Suprapubic skin (tissue), 4 donors: Measurements from ENCODE around the gene ASB18. TPM values are rescaled to one million over a fixed set of nuclear protein-coding genes. Genes with fewer than 3 reads are reported as not detected.

Experiments used
- DNase-seq, 2 donors: peaks; one replicate each; pipeline ENCODE4 v3.0.0-alpha.2; 2019; ENCODE audit warnings: low spot score in 2 of 2
- H3K27ac ChIP-seq: fragments of 200-600 bp; sonication (generic); one replicate; pipeline ENCODE4 v1.5.1; 2019
- H3K27me3 ChIP-seq: fragments of 200-600 bp; sonication (generic); one replicate; pipeline ENCODE4 v1.5.1; 2019
- H3K36me3 ChIP-seq: fragments of 200-600 bp; sonication (generic); one replicate; pipeline ENCODE4 v1.5.1; 2019
- H3K4me1 ChIP-seq: fragments of 200-600 bp; sonication (generic); one replicate; pipeline ENCODE4 v1.5.1; 2019
- H3K4me3 ChIP-seq: fragments of 200-600 bp; sonication (generic); one replicate; pipeline ENCODE4 v1.5.1; 2019; ENCODE audit warnings: mild to moderate bottlenecking
- H3K9me3 ChIP-seq: fragments of 200-600 bp; sonication (generic); one replicate; pipeline ENCODE4 v1.5.1; 2019
- CTCF ChIP-seq, 2 donors: fragments of 200-600 bp in 1 of 2; fragments of 450-650 bp in 1 of 2; sonication (generic) in 1 of 2; IDR thresholded peaks; one replicate each; pipeline ENCODE4 v1.5.1; 2016 to 2019; ENCODE audit warnings: antibody characterized with exemption in 2 of 2, mild to moderate bottlenecking in 1 of 2, moderate library complexity in 1 of 2
- EP300 ChIP-seq: sonication (generic); formaldehyde crosslinking; IDR thresholded peaks from one replicate; pipeline ENCODE4 v1.6.1; 2017; ENCODE audit warnings: antibody characterized with exemption
- POLR2A ChIP-seq, 2 donors: fragments of 450-650 bp; IDR thresholded peaks; one replicate each; pipeline ENCODE4 v1.6.1; 2017; ENCODE audit warnings: antibody characterized with exemption in 2 of 2, mild to moderate bottlenecking in 2 of 2, moderate library complexity in 2 of 2
- POLR2AphosphoS5 ChIP-seq, 3 donors: sonication (generic); formaldehyde crosslinking; IDR thresholded peaks; one replicate each; pipeline ENCODE4 v1.6.1; 2017; ENCODE audit warnings: antibody characterized with exemption in 3 of 3
- WGBS: methylation state at CpG from one replicate; pipeline ENCODE4 v1.1.5; 2018; 5-methylcytosine and 5-hydroxymethylcytosine counted together
- total RNA-seq, 4 donors: library from RNA; depleted of rRNA; stranded (reverse); fragments of >200 nt; gene quantifications; one replicate each; pipeline ENCODE4 v1.1.0, GENCODE V29; 2016

ASB18 gene
- total RNA-seq, 4 donors from 2014 or later: 0.13 TPM; not detected in 3

- DNase-seq: no peak
- H3K27me3 ChIP-seq: peaks cover 32% of the 10 kb centered on the region
- H3K4me1 ChIP-seq: no peaks in the 10 kb centered on the region
- H3K27ac ChIP-seq: no peak overlapping the region
- 79% methylated on average over 7 of the region's 7 CpGs for WGBS
- TF ChIP-seq CTCF (IDR thresholded peaks at IDR 0.05): no peak
- no peak for TF ChIP-seq EP300
- TF ChIP-seq POLR2A (IDR thresholded peaks at IDR 0.05): no peak
- no peak for TF ChIP-seq POLR2AphosphoS5 (IDR thresholded peaks at IDR 0.05)
- H3K9me3 ChIP-seq: no peaks in the 10 kb centered on the region
- no peak overlapping the region for H3K4me3 ChIP-seq
- no peaks in the 10 kb centered on the region for H3K36me3 ChIP-seq
These were observed 22.8 kb upstream of the ASB18 start for GRCh38 chr2:236286873-236287545.

- DNase-seq: no peak
- 50% methylated on average over 1 of the region's 1 CpG for WGBS
- no peaks in the 10 kb centered on the region for H3K4me1 ChIP-seq
- H3K4me3 ChIP-seq: no peak overlapping the region
- H3K36me3 ChIP-seq: no peaks in the 10 kb centered on the region
- H3K27ac ChIP-seq: no peak overlapping the region
- no peaks in the 10 kb centered on the region for H3K9me3 ChIP-seq
- peaks cover 13% of the 10 kb centered on the region for H3K27me3 ChIP-seq
- TF ChIP-seq EP300 (no peak), POLR2AphosphoS5 (IDR thresholded peaks at IDR 0.05) (no peak), POLR2A (IDR thresholded peaks at IDR 0.05) (no peak), CTCF (IDR thresholded peaks at IDR 0.05) (no peak)
These were observed 20.0 kb upstream of the ASB18 start for GRCh38 chr2:236284208-236284607.

GRCh38 chr2:236282406-236282805 is 18.2 kb upstream of the ASB18 start:
- Histone ChIP-seq H3K4me3 (no peak overlapping the region), H3K4me1 (no peaks in the 10 kb centered on the region), H3K27ac (no peak overlapping the region), H3K27me3 (peaks cover 14% of the 10 kb centered on the region), H3K36me3 (no peaks in the 10 kb centered on the region), H3K9me3 (no peaks in the 10 kb centered on the region)
- DNase-seq: no peak
- no peak for TF ChIP-seq POLR2AphosphoS5 (IDR thresholded peaks at IDR 0.05)
- TF ChIP-seq CTCF (IDR thresholded peaks at IDR 0.05): no peak
- TF ChIP-seq POLR2A (IDR thresholded peaks at IDR 0.05): no peak
- 78% methylated on average over 1 of the region's 1 CpG for WGBS

- Histone ChIP-seq H3K4me3 (no peak overlapping the region), H3K27me3 (peaks cover 14% of the 10 kb centered on the region), H3K27ac (no peak overlapping the region), H3K4me1 (no peaks in the 10 kb centered on the region), H3K9me3 (no peaks in the 10 kb centered on the region), H3K36me3 (no peaks in the 10 kb centered on the region)
- DNase-seq: no peak
- 89% methylated on average over 3 of the region's 3 CpGs for WGBS
- TF ChIP-seq POLR2A (IDR thresholded peaks at IDR 0.05) (no peak), EP300 (no peak), POLR2AphosphoS5 (IDR thresholded peaks at IDR 0.05) (no peak), CTCF (IDR thresholded peaks at IDR 0.05) (no peak)
These were observed 17.2 kb upstream of the ASB18 start for GRCh38 chr2:236281423-236281822.

GRCh38 chr2:236273126-236273525 is 8.9 kb upstream of the ASB18 start:
- Histone ChIP-seq H3K4me1 (no peaks in the 10 kb centered on the region), H3K27me3 (peaks cover 12% of the 10 kb centered on the region), H3K36me3 (no peaks in the 10 kb centered on the region), H3K27ac (no peak overlapping the region), H3K4me3 (no peak overlapping the region), H3K9me3 (peaks cover 4% of the 10 kb centered on the region)
- WGBS: 93% methylated on average over 3 of the region's 3 CpGs
- TF ChIP-seq POLR2A (IDR thresholded peaks at IDR 0.05) (no peak), CTCF (IDR thresholded peaks at IDR 0.05) (no peak), EP300 (no peak), POLR2AphosphoS5 (IDR thresholded peaks at IDR 0.05) (no peak)
- no peak for DNase-seq
